ENCODE results near the gene VWC2L.

DNA sequence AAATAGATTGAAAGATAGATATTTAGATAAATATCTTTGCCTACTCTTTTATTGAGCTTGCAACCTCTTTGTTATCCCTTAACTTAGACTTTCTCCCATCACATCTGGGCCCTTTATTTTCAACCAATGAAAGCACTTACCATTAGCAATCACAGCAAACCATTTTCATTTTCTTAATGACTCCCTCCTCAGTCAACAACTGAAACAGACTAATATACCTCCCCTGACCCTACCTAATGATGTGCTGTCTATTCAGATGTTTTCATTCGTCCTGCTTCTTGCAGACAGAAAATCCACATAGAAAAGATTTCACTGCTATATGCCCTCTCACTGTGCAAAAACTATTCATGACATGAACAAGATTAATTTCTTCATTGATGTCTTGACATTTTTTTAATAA is 154.4 kb downstream of the VWC2L start:
- TF ChIP-seq, protein P1, sequence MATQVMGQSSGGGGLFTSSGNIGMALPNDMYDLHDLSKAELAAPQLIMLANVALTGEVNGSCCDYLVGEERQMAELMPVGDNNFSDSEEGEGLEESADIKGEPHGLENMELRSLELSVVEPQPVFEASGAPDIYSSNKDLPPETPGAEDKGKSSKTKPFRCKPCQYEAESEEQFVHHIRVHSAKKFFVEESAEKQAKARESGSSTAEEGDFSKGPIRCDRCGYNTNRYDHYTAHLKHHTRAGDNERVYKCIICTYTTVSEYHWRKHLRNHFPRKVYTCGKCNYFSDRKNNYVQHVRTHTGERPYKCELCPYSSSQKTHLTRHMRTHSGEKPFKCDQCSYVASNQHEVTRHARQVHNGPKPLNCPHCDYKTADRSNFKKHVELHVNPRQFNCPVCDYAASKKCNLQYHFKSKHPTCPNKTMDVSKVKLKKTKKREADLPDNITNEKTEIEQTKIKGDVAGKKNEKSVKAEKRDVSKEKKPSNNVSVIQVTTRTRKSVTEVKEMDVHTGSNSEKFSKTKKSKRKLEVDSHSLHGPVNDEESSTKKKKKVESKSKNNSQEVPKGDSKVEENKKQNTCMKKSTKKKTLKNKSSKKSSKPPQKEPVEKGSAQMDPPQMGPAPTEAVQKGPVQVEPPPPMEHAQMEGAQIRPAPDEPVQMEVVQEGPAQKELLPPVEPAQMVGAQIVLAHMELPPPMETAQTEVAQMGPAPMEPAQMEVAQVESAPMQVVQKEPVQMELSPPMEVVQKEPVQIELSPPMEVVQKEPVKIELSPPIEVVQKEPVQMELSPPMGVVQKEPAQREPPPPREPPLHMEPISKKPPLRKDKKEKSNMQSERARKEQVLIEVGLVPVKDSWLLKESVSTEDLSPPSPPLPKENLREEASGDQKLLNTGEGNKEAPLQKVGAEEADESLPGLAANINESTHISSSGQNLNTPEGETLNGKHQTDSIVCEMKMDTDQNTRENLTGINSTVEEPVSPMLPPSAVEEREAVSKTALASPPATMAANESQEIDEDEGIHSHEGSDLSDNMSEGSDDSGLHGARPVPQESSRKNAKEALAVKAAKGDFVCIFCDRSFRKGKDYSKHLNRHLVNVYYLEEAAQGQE (IDR thresholded peaks at IDR 0.05; ENCODE audit: insufficient read depth in 1 of 2, low read depth in 2 of 2, low read length in 2 of 2), result no peak
- TF ChIP-seq POLR2AphosphoS5 (IDR thresholded peaks at IDR 0.05; ENCODE audit: low read depth, low read length) (no peak), TAF1 (IDR thresholded peaks at IDR 0.05; ENCODE audit: borderline replicate concordance, insufficient read depth, low read length) (no peak), SIN3A (IDR thresholded peaks at IDR 0.05; ENCODE audit: borderline replicate concordance, insufficient read depth, low read length) (no peak), FOXP2 (optimal IDR thresholded peaks at IDR 0.05; ENCODE audit: borderline replicate concordance, extremely low read depth, extremely low read length, insufficient read depth) (no peak)
